Activated CD8-positive, alpha-beta memory T cell treated with anti-CD3 and anti-CD28 coated beads for 1 hour (primary cell): ENCODE measurements around the gene NUDT17.
"Not testable (repeated sequence)": the region's sequence is repeated elsewhere in the genome, so short reads cannot be mapped to it uniquely, and the experiment has no call there.

Experiments
- DNase-seq, 2 donors: peaks; one replicate each; pipeline ENCODE4 v3.0.0-alpha.2; 2020; ENCODE audit warnings: low read depth in 1 of 2; ENCODE audit errors: extremely low read depth in 1 of 2

Gene NUDT17, protein sequence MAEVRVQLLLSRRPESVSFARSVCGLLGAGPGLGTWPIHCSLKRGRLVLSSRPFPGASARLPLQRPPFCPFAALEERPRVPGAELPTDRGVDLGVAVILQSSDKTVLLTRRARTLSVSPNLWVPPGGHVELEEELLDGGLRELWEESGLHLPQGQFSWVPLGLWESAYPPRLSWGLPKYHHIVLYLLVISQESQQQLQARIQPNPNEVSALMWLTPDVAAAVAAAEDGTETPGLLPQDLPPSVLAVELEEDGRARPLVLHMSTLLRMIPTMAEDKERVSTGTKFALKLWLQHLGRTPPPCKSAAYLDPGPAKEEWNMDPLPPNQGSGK

DNA sequence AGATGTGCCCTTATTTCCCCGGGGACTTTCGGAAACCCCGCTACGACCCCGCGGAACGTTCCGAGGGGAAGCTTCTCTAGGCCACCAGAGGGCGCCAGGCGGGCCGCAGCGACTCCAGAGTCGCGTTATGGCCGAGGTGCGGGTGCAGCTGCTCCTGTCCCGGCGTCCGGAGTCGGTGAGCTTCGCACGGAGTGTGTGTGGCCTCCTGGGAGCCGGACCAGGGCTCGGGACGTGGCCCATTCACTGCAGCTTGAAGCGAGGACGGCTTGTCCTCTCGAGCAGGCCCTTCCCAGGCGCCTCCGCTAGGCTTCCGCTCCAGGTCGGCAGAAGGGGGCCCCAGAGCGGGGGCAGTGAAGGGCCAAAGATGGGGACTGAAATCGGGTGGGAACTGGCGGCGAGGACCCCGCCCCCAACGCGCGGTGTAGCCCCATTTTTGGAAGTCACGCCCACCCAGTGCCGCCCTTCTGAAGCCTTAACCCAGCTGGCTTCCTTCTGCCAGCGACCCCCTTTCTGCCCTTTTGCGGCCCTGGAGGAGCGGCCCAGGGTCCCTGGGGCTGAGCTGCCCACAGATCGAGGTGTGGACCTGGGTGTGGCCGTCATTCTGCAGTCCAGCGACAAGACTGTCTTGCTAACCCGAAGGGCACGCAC is at the start of gene NUDT17:
TSS of gene NUDT17 (plus strand) at position 117 of the 648 bp plus-strand sequence. CDS start at position 128, 11 bp downstream.
- DNase-seq = peak; percentile 38 to 73

- no peak for DNase-seq
Measured at GRCh38 chr1:145796753-145797152, 48.7 kb upstream of the NUDT17 start.

- no peak for DNase-seq
Measured at GRCh38 chr1:145799806-145800205, 45.6 kb upstream of the NUDT17 start.

GRCh38 chr1:145804235-145805045 is 41.0 kb upstream of the NUDT17 start:
- DNase-seq = no peak

DNA sequence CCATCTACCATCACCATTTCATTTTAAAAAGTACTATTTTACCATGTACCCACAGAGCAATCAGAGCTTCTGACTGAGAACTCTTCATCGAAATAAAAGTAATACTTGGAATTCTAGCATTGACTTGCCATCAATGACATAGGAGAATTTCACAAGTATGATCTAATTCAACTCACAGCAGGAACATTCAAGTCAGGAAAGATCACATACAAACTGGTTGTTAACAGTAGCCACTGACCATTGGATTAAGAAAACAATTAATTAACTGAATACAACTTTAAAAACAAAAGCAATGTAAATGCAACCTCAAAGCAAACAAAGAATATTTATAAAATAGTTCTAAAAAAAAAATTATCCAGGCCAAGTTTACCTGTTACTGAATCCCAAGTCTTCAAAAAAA is 40.4 kb upstream of the NUDT17 start:
- DNase-seq = no peak

- no peak for DNase-seq
Measured at GRCh38 chr1:145806408-145806807, 39.0 kb upstream of the NUDT17 start.

DNA sequence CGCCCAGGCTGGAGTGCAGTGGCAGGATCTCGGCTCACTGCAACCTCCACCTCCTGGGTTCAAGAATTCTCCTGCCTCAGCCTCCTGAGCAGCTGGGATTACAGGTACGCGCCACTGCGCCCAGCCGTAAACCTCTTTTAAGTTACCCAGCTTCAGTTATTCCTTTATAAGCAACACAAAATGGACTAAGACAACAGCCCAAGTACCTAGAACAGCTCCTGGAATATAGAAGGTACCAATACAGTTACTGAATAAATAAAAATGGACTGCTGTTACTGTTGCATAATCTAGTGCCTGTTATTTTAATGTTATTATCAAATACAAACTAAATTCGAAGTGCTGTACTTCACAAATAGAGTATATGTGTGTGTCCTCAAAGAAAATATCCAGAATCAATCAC is 38.6 kb upstream of the NUDT17 start:
- no peak for DNase-seq

- DNase-seq = not testable (repeated sequence)
Measured at GRCh38 chr1:145812977-145813810, 32.2 kb upstream of the NUDT17 start.

GRCh38 chr1:145818095-145818494 is 27.3 kb upstream of the NUDT17 start:
- DNase-seq = not testable (repeated sequence)

DNA sequence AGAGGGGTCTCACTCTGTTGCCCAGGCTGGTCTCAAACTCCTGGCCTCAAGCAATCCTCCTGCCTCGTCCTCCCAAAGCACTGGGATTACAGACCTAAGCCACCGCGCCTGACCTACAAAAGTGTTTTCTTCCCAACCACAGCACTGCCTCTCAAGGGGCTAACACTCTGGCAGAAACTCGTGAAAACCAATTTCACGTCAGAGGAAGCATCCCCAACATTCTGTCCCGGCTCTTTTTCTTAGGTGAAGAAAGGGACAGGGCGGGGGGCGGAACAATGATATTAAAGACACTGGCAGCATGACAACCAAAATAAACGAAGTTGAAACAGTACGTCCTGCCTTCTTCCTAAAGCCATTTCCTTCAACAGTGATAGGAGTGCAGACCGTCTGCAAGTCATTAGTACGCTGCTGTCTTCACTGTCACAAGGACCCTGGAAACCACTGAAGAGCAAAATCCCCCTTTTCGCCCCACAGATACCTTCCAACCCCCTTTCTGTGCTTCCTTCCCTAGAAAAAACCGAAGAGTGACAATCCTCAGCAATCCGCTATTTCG is 22.6 kb upstream of the NUDT17 start:
- DNase-seq = not testable (repeated sequence)

DNA sequence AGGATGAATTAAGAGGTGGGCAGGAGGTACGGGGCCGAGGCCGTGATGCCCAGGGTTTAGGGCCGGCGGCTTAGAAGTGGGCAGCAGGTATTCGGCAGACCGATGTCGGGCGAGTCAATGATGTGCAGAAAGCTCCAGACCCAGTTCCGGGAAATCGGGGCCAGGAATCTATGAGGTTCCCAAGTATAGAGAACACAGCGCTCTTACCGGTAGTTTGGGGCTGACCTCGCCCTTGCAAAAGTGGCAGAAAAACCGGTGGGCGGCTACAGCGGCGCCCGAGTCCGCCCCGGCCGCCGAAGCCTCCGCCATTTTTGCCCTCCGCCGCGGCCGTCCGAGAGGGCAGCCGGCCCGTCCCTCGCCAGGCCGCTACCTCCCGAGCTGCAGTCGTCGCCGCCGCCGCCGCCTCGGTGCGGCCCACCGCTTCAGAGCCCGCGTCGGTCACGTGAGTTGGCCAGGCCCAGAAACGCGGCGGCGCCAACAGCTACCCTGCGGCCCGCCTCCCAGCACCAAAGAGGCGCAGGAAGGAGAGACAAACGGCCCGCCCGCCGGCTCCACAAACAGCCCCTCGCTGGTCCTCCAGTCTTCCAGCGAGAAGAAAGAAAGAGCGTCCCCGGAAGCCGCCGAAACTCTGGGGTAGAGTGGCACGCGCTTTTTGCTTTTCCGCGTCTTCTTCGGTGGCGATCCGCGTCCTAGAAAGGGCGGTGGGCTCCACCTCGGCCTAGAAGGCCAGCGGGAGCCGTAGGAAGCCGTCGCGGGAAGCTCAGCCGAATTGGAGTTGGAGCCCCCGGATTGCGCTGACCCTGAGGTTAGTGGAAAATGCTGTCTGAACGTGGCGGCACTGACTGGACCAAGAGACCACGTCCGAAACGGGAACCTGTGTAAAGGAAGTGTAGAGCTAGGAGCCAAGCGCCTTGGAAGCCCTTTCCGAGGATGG is 21.6 kb upstream of the NUDT17 start, which contains the start of the genes POLR3C and RNF115:
TSS of gene POLR3C (plus strand) at position 636 of the 934 bp plus-strand sequence. CDS start 1,577 bp downstream, outside the sequence.
TSS of gene RNF115 (minus strand) at position 531 of the 934 bp plus-strand sequence. CDS start at position 309, 222 bp downstream.
- peak; percentile 70 to 79 for DNase-seq

DNA sequence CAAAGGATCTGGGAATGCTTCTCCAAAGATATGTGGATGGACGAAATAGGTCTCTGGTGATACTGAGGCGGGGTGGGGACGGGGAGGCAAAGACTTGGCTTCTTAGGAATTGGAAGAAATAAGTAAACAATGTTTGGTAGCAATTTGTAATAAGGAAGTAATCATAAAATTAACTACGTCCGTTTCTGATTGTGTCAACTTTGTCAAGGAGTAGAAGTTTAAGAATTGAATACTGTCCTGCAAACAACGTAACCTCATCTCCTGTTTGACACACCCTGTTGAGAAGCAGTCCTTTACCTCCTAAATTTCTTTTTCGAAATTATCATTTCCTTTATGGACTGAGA is 21.0 kb upstream of the NUDT17 start:
- DNase-seq = no peak

- DNase-seq = no peak
Measured at GRCh38 chr1:145826030-145826429, 19.4 kb upstream of the NUDT17 start.

DNA sequence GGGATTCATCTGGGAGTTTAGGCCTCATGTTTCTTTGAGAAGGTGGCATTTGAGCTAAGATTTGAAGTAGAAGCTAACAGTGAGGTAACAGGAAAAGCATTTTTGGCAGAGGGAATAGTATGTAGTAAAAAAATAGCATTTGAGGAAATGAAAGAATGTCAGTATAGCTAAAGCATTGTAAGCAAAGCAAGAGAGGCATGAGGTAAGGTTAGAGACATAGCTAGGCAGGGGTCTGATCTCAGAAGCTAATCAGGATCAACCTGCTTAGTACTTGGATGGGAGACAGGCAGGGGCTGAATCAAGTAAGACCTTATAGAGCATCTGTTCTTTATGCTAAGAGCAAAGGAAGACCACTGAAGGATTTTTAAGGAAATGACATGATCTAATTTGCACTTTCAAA is 17.5 kb upstream of the NUDT17 start:
- no peak for DNase-seq

GRCh38 chr1:145828367-145829026 is 16.9 kb upstream of the NUDT17 start:
- DNase-seq = no peak

GRCh38 chr1:145830810-145831209 is 14.6 kb upstream of the NUDT17 start:
- not testable (repeated sequence) for DNase-seq

DNA sequence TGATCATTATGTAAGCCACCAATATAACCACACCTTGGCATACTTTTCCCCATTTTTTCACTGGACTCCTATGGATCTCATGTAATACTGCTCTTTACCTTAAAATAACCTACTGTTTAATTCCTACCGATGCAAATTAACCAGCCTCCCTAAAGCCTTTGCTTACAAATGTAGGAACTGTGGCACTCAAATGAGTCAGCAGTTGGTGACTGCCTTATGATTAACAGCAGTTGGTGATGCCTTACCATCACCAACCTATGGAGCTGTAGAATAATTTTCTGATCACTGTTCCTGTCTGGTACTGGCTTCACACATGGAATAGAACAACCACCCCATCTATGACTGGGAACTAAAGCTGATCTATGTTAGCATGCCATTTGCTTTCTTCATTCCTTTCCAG is 7.8 kb upstream of the NUDT17 start:
- DNase-seq = no peak

GRCh38 chr1:145843031-145843430 is 2.4 kb upstream of the NUDT17 start:
- DNase-seq = no peak

GRCh38 chr1:145845144-145845513 is 301 bp upstream of the NUDT17 start:
- DNase-seq = no peak
